ENCODE data around the gene MAS1L.

Gene MAS1L

GRCh38 chr6:29494131-29494530 is 6.4 kb upstream of the MAS1L start:
- H3K9me3 ChIP-seq (ENCODE audit: severe bottlenecking) = no peaks in the 10 kb centered on the region
- H3K27ac ChIP-seq (ENCODE audit: poor library complexity, severe bottlenecking) = no peak overlapping the region
- ATAC-seq (ENCODE audit: low read depth) = no peak
- H3K27me3 ChIP-seq (ENCODE audit: insufficient read depth, poor library complexity, severe bottlenecking) = peaks cover 4% of the 10 kb centered on the region
- H3K36me3 ChIP-seq (ENCODE audit: low read depth) = no peaks in the 10 kb centered on the region
- H3K4me1 ChIP-seq (ENCODE audit: insufficient read depth, poor library complexity, severe bottlenecking) = no peaks in the 10 kb centered on the region
- DNase-seq (ENCODE audit: low spot score) = no peak
- TF ChIP-seq CTCF (IDR thresholded peaks at IDR 0.05; ENCODE audit: poor library complexity, severe bottlenecking) = no peak
- no peak overlapping the region for H3K4me3 ChIP-seq (ENCODE audit: severe bottlenecking)

GRCh38 chr6:29493261-29493660 is 5.5 kb upstream of the MAS1L start:
- no peaks in the 10 kb centered on the region for H3K9me3 ChIP-seq (ENCODE audit: severe bottlenecking)
- no peak overlapping the region for H3K27ac ChIP-seq (ENCODE audit: poor library complexity, severe bottlenecking)
- ATAC-seq (ENCODE audit: low read depth) = no peak
- H3K4me1 ChIP-seq (ENCODE audit: insufficient read depth, poor library complexity, severe bottlenecking) = no peaks in the 10 kb centered on the region
- H3K27me3 ChIP-seq (ENCODE audit: insufficient read depth, poor library complexity, severe bottlenecking) = no peaks in the 10 kb centered on the region
- no peaks in the 10 kb centered on the region for H3K36me3 ChIP-seq (ENCODE audit: low read depth)
- no peak for DNase-seq (ENCODE audit: low spot score)
- no peak overlapping the region for H3K4me3 ChIP-seq (ENCODE audit: severe bottlenecking)
- no peak for TF ChIP-seq CTCF (IDR thresholded peaks at IDR 0.05; ENCODE audit: poor library complexity, severe bottlenecking)

DNA sequence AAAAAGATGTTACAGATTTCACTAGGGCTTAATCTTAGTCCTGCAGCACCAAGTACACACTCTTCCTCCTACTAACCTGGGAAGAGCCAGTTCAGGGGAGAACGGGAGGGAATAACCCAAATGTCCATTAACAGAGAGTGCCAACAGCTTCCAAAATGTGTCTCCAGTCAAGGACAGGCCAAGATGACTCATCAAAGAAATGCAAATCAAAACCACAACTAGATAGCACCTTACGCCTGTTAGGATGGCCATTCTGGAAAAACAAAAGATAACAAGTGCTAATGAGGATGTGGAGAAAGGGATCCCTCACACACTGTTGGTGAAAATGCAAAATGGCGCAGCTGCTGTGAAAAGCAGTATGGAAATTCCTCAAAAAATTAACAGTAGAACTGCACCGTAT is 3.8 kb upstream of the MAS1L start:
- DNase-seq (ENCODE audit: low spot score) = no peak
- Histone ChIP-seq H3K36me3 (ENCODE audit: low read depth) (no peaks in the 10 kb centered on the region), H3K4me1 (ENCODE audit: insufficient read depth, poor library complexity, severe bottlenecking) (no peaks in the 10 kb centered on the region), H3K27me3 (ENCODE audit: insufficient read depth, poor library complexity, severe bottlenecking) (no peaks in the 10 kb centered on the region), H3K9me3 (ENCODE audit: severe bottlenecking) (no peaks in the 10 kb centered on the region), H3K27ac (ENCODE audit: poor library complexity, severe bottlenecking) (no peak overlapping the region), H3K4me3 (ENCODE audit: severe bottlenecking) (no peak overlapping the region)
- no peak for ATAC-seq (ENCODE audit: low read depth)
- no peak for TF ChIP-seq CTCF (IDR thresholded peaks at IDR 0.05; ENCODE audit: poor library complexity, severe bottlenecking)

DNA sequence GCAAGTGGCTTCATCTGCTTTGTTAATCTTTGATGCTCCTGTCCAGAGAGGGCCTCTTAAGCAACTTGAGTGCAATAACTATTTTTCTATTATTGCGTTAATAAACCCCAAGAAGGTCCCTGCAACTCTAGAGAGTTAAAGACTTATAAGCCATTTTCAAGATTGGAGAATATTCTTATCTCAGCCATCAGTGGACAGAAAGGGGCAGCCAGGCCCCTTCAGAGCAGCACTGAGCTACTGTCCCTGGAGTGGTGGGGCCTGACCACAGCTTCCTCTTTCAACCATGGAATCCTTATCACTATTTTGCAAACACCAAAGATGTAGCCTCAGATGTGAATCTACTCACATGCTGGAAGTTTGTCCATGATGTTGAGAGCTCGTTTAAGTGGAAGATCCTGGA is 2.8 kb upstream of the MAS1L start:
- no peak for ATAC-seq (ENCODE audit: low read depth)
- Histone ChIP-seq H3K4me3 (ENCODE audit: severe bottlenecking) (no peak overlapping the region), H3K27me3 (ENCODE audit: insufficient read depth, poor library complexity, severe bottlenecking) (no peaks in the 10 kb centered on the region), H3K36me3 (ENCODE audit: low read depth) (no peaks in the 10 kb centered on the region), H3K9me3 (ENCODE audit: severe bottlenecking) (no peaks in the 10 kb centered on the region), H3K4me1 (ENCODE audit: insufficient read depth, poor library complexity, severe bottlenecking) (no peaks in the 10 kb centered on the region), H3K27ac (ENCODE audit: poor library complexity, severe bottlenecking) (no peak overlapping the region)
- no peak for DNase-seq (ENCODE audit: low spot score)
- TF ChIP-seq CTCF (IDR thresholded peaks at IDR 0.05; ENCODE audit: poor library complexity, severe bottlenecking) = no peak

DNA sequence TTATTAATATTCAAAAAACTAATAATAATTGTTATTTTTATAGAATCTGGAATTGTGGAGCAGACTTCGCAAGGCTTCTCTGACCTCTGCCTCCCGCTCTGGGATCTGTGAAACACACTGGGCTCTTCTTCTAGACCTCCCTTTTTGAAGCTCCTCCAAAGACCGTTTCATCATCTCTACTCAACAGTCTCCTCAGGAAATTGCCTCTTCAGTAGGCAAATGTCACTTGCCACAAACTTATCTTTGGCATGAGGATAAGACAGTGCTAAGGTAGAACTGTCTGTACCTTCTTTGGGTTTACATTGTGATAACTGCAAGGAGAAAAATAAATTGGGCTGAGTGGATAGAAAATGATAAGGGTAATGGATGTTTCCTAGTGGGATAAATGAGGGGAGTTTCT is 2.3 kb upstream of the MAS1L start:
- H3K9me3 ChIP-seq (ENCODE audit: severe bottlenecking) = no peaks in the 10 kb centered on the region
- DNase-seq (ENCODE audit: low spot score) (no peak), ATAC-seq (ENCODE audit: low read depth) (no peak)
- H3K4me1 ChIP-seq (ENCODE audit: insufficient read depth, poor library complexity, severe bottlenecking) = no peaks in the 10 kb centered on the region
- H3K27ac ChIP-seq (ENCODE audit: poor library complexity, severe bottlenecking) = no peak overlapping the region
- no peaks in the 10 kb centered on the region for H3K36me3 ChIP-seq (ENCODE audit: low read depth)
- no peaks in the 10 kb centered on the region for H3K27me3 ChIP-seq (ENCODE audit: insufficient read depth, poor library complexity, severe bottlenecking)
- TF ChIP-seq CTCF (IDR thresholded peaks at IDR 0.05; ENCODE audit: poor library complexity, severe bottlenecking) = no peak
- no peak overlapping the region for H3K4me3 ChIP-seq (ENCODE audit: severe bottlenecking)

Data from RWPE2 (cell line).